ENCODE data around the gene CDK8.

The CDK8 gene

DNA sequence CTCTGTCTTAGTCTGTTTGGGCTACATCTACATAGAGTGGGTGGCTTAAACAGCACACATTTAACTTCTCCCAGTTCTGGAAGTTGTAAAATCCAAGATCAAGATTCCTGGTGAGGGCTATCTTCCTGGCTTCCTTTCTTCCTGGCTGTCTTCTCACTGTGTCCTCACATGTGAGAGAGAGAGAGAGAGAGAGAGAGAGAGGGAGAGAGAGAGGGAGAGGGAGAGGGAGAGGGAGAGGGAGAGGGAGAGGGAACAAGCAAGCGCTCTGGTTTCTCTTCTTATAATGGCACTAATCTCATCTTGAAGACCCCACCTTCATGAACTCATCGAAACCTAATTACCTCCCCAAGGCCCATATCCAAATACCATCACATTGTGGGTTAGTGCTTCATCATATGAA, 69.2 kb downstream of the CDK8 start:
- no peak for DNase-seq

DNA sequence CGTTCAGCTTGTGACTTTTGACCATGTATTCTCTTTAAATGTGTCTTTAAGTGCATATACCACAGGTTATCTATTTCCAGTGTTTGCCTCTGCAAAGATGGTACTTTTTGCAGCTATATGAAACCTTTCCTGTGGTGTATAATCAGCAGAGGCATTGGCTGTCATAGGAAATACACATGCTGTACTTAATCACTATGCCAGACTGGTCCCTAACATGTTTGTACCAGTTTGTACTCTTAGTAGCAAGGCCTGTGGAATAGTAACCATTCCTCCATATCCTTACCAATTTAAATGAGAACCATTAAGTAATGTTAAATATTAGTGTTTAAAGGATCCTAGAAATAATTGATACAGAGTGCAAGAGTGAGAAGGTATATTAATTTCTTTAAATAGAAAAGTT, 69.8 kb downstream of the CDK8 start:
- DNase-seq: no peak

DNA sequence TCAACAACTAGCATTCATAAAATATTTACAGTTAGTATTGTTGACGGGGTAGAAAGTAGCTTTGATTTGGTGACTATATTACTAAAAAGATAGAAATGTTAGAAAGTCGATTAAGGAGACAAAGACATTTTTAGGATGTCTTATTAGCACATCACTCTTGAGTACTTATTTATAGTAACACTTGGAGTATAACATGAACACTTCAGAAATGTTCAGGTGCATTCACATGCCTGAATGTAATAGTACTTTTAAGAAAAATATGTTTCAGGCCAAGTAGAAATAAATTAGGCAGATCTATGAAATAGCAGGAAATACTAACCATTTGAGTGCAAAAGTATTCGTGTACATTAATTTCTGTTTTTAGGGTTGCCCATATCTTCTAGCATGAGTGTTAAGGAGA, 70.4 kb downstream of the CDK8 start:
- DNase-seq: no peak

DNA sequence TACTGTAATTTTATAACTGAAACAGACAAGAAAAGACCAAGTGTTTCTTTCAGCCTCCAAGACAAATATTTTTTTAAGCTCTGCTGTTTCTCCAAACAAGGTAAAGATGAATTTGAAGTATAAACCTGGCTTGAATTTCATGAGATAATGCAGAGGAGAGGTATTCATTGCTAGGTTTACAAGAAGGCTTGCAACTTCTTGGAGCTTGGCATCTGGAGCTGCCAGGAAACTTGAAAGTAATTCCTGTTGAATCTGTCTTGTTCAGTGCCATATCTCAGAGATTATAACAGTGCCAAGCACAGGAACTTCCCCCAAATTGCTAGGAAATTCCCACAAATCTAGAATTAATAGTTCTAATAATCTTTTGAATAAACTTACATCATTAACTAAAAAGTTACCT, 70.9 kb downstream of the CDK8 start:
- no peak for DNase-seq

DNA sequence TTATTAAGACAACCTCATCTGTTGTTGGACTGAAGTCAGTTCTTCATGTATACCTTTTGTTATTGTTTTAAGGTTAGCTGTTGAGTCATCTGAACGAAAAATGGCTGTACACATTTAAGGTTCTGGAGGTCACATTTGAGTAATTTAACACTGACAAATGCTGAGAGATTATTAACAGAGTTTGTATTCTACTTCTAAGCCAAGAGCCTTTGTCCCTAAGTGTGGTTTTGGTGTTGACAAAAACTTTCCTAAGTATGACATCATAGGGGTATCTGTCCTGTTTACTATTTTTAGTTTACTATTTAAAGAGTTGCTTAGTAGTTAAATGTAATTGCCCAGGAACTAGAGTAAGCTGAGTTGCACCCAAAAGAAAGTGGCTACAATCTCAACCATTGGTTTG, 71.9 kb downstream of the CDK8 start:
- DNase-seq: no peak

DNA sequence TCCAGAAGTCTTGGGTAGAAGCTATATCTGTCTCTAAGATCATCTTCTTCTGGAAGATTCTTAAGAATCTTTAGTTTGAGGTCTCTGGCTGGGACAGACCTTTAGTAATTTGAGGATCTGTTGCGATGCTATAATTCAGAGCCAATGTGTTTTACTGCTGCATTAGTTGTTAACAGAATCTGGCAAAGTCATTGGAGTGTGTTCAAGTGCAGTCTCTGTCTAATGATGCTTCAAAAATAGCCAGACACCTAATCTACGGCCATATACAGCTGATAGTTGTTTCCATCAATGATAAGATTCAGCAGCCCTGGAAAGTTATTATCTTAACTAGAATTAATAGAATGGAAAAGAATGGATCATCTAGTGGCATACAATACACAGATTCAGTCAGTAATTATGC, 72.6 kb downstream of the CDK8 start:
- DNase-seq: no peak

DNA sequence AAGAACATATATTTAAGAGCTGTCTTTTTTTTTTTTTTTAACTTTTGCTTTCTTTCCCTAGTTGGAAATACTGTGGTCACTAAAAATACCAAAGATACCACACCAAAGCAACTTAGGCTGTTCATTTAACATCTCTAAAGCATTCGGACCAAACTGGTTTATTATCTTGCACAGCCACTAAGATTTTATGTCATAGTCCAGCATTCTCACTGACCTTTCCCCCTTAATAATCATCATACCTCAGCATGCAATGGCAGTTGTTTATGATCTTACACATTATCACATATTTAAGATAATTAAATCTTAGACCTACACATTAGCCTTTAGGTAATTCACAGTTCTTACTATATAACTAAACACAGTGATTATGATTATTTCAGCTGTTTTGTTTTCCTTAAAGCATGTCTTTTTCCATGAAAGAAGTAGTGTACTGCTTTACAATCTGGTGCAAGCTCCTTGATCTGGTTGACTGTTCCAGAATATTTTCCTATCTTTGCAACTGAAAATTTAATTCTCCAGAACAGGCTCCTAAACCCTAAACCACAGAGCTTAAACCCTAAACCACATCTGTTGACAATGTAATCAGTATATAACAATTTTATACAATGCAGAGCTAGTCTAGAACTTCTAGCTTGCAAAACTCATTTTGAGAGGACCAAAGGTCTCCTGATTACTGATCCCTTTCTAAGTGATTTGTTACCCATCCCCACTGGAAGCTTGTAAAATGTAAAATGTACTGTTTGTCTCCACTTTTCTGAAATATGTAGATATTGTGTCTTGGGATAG, 74.2 kb downstream of the CDK8 start:
- DNase-seq: no peak

DNA sequence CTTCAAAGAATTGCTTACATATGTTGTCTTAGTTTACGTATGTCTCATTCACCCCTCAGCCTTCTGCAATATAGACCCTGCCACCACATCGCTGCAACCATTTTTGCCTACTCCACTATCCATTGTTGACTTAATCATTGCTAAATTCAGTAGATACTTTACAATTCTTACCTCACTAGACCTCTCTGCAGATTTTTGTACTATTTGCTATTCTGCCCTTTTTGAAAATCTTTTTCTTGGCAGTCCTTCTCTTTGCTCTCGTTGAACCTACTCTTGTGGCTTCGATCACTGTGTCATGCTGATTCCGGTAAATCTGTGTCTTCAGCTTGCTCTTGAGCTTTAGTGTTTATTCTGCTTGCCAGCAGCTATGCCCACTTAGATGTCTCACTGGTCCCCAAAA, 81.2 kb downstream of the CDK8 start:
- no peak for DNase-seq

DNA sequence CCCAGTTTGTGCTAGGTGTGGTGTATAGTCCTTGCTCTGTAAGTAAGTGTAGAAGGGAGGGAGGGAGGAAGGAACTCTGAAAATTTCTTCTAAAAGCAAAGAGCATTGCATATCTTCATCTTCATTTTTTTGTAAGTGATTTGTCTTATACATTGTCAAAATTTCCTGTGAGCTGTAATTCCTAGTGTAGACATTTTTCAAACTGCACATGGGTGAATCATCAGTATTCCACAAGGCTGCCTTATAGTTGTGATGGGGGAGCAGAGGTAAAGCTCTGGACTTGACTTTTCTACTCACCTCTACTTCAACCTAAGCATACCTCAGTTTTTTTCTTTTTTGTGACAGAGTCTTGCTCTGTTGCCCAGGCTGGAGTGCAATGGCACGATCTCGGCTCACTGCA, 86.9 kb downstream of the CDK8 start:
- no peak for DNase-seq

DNA sequence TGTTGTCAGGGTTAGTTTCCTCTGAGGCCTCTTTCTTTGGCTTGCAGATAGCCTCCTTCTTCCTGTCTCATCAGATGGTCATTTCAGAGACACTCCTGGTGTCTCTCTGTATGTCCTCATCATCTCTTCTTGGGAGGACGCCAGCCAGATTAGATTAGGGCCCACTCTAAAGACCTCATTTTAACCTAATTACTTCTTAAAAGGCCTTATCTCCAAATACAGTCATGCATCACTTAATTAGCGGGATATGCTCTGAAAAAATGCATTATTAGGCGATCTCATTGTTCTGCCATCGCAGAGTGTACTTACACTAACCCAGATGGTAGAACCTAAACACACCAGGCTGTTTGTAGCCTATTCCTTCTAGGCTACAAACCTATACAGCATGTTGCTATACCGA, 89.0 kb downstream of the CDK8 start:
- no peak for DNase-seq

DNA sequence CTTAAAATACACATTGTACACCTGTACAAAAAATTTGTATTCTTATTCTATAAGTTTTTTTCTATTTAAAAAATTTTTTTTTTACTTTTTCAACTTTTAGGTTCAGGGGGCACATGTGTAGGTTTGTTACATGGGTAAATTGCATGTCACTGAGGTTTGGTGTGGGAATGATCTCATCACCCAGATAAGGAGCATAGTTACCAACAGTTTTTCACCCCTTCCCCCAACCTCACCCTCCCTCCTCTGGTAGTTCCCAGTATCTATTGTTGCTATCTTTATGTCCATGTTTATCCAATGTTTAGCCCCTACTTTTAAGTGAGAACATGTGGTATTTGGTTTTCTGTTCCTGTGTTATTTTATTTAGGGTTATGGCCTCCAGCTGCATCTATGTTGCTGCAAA, 89.9 kb downstream of the CDK8 start:
- DNase-seq: no peak

DNA sequence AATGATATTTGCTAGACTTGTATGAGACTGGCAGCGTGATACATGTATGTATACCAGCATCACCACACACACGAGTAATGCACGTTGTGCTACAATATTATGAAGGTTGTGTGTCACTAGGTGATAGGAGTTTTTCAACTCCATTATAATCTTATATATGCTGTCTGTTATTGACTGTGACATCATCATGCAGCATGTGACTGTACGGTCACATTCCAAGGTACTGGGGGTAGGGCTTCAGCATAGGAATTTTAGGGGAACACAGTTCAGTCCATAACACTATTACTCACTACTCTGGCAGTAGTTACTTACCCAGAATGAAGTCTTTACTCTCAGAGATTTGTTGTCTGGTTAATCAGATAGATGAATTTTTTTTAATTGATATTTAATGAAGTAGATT, 91.1 kb downstream of the CDK8 start:
- no peak for DNase-seq

DNA sequence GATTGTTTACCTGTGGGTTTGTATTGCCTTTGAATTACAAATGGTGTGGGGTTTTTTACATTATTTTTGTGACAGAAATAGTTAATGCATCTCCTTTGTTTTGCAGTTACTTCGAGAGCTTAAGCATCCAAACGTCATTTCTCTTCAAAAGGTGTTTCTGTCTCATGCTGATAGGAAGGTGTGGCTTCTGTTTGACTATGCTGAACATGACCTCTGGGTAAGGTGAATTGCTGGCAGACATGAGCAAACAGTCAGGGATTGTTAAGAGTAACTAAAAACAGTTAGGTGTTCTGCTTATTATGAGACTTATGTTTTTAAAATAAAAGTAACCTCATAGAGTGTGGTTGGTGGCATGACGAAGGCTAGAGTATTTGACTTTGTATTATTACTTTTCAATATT, 95.0 kb downstream of the CDK8 start:
- no peak for DNase-seq

DNA sequence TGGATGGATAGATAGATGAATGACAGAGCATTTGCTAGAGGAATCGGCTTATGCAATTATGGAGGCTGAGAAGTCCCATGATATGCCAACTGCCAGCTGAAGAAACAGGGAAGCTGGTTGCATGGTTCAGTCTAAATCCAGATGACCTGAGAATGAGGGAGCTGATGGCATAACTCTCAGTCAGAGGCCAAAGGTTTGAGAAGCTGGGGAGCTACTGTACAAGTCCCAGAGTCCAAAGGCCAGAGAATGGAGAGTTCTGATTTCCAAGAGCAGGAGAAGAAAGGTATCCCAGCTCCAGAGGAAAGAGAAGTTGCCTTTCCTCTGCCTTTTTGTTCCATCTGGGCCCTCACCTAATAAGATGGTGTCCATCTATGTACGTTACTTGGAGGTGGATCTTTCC, 108.3 kb downstream of the CDK8 start:
- no peak for DNase-seq

DNA sequence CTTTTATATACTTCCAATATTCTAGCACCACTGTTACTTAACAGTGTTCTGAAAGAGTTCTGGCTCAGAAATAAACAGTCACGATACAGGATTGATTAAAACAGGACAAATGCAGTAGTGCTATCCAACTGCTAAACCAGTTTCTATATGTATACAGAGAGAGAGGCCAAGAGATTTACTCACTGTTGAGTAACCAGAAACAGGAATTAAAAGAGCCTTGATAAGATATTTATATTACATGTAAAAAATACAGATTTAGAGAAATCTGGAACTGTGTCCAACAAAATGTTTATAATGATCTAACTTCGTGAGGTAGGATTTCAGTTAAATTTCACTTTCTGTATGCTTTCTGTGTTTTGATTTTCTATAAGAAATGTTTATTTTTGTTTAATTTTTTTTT, 116.6 kb downstream of the CDK8 start:
- DNase-seq: no peak

DNA sequence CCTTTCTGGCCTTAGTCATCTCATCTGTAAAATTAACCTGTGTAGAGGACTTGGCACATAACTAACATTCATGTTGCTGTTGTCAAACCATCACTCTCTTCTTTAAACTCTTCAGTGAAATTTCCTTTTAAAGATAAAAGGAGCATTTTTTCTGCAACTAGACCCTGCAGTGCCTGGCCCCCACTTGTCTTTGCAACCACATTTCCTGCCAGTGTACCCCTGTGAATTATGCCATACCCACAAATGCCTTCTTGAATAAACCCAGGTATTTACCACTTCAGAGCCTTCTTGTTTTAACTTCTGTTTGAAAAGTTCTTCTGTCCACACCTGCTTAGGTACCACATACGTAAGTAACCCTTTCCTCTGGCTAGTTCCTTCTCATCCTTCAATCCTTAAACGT, 118.8 kb downstream of the CDK8 start:
- DNase-seq: no peak

DNA sequence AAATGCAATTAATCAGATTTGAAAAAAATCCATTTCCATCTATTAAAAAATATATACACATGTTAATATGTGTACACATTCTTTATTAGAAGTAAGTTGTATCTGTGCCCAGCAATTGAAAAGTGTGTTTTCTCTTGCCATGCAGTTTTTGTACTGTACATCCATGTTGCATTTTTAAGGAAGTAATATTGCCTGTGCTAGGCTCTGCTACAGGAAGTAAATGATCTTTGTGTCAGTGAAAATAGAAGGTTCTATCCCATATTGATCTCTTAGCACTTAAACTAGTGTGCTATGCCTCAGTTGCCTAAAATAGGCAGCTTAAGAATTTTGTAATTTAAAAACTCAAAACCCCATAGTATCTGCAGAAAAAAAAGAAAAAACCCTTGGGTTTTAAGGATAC, 122.5 kb downstream of the CDK8 start:
- no peak for DNase-seq

DNA sequence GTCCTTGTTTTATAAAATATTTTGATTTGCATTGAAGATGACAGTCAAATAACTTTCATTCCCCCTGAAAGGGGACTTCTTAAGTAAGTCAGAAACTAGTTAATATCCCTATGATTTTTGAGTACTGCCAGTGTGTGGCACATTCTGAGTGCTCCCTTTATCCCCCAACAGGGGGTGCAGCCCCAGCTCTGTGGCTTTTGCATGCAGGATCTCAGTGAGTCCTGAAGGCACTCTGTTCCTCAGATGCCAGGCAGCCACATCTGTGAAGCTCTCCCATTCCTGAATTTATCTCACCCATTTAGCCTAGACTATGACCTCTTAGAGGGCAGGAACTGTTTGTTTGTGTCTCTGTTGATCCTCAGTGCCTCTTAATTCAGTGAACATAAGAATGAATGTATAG, 123.1 kb downstream of the CDK8 start:
- DNase-seq: peak; percentile 63

DNA sequence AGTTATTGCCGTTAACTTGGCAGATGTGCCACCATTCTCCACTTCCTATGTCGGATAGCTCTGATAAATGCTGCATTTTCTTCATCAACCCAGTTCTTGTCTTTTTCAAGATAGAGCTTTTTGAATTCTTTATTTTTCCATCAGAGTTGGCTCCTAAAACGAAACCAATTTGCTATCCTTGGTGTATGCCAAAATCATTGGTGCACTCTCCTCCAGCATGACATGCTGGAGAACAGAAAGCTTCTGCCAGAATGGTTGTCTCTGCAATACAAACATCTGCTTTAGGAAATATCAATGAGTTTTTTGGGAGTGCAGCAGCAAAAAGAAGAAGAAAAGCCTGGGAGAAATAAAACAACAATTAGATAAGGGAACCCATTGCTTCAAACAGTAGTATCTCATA, 124.2 kb downstream of the CDK8 start:
- no peak for DNase-seq

DNA sequence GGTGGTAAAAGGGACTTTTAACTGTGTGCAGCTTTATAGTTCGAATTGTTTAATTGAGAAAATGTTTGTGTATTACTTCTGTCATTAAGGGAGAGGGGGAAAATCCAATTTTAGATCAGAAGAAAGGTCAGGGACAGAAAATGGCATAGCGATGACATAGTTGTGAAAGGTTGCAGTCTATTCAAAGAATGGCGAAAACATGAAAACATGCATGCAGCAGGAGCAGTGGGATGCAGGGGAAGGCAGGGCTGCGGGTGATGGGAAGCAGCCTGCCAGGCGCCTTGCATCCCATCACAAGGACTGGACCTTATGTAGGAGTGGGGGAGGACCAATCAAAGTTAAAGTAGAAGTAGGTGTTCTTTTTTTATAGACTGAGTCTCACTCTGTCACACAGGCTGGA, 125.9 kb downstream of the CDK8 start:
- no peak for DNase-seq

DNA sequence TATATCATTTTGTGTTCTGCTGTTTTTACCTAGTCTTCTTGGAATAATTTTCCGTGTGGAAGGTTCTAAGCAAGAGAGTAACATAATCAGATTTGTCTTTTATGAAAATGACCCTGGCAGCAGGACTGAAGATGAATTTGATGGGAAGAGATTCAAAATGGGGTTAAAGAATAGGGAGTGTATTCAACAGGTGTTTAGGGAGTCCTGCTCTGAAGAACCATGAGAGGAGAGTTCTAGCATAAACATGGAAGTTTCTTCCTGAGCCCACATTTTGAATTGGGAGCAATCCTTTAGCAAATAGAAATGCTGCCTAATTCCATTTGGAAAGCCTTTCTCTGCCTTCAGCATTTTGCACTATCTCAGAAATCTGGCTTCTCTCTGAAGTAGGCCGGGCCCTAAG, 127.0 kb downstream of the CDK8 start:
- no peak for DNase-seq

DNA sequence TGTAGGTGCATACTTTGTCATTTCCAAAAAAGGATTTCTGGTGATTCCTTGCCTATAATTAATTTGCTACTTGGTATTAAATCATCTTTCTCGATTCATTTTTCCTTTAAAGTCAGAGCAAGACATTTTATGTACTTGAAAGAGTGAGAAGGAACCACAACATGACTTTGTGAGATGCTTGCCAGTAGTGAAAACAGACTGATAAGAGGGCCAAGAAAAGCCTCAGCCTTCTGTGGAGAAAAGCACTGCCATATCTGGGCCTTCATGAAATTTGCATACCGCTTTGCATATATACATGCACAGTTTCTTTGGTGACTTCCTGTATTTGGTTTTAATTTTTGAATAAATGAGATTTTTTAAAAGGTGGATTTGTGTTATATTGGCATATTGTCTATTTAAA, 128.4 kb downstream of the CDK8 start:
- no peak for DNase-seq

DNA sequence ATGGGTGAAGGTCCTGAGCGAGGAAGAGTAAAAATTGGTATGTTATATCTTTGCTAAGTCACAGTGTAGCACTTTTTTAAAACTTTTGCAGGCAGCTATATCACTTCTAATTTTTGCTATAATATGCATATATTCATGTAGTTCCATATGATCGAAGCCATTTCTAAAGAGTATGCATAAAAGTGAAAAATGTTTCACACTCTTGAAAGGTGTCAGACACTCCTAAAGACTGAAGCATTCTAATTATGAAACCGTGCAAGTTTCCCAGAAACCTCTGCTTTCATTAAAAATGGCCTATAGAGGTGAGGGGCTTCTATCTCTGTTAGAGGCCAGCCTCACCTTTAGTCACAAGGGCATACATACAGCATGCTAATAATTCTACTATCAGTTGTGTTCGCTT, 128.9 kb downstream of the CDK8 start:
- no peak for DNase-seq

DNA sequence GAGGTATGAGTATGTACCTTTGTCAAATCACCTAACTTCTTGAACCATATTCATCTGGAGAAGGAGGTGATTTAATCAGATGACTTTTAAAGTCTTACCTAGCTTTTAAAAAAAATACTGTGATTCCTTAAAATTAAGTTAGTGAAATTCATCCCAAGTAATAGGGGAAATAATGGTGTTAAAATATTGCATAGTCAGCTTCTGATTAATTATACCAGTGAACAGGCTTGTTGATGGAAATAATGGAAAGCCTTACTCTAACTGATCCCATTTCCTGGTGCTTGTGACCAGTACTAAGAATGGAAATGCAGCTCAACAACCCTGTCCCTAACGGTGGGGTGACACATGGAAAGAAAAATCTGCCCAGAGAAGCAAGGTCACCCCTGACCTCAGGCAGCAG, 130.7 kb downstream of the CDK8 start:
- DNase-seq: no peak

DNA sequence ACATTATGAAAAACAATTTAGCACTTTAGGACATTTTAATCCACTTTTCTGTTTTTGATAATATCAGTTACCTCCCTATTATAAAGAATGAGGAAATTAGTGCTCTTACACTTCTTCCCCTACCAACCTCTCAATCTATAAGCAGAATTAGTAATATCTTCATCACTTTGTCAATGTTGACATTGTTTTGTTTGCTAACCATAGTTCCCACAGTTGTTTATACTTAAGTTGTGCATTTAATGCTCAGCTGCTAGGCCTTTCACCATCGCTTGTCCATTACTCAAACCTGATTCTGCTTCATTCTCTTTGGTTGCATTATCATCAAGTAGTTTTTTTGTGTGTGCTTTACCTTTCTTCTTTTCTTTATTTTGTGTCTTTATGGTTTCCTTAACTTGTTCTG, 132.1 kb downstream of the CDK8 start:
- no peak for DNase-seq

DNA sequence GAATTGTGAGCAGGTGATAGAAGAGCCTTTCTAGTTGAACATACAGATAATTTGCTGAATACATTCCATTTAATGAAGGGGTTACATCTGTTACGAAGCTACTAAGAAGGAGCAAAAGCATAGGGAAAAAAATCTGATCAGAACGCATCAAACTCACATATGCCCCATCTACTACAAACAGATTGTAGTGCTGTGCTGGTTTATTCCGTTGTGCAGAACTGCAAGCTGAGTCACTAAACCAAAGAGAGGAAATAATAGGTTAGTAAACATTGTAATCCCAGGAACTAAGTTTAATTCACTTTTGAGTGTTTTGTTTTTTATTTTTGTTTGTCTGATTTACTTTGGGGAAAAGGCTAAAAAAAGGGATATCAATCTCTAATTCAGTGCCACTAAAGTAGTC, 136.3 kb downstream of the CDK8 start:
- no peak for DNase-seq

All from activated effector memory CD4-positive, alpha-beta T cell treated with anti-CD3 and anti-CD28 coated beads, Interleukin-2, amount 50 U/mL, for 16 hours (primary cell).